HCT116 (cell line): ENCODE data around the gene PSMB9.

Experiments
- ATF3 ChIP-seq: IDR thresholded peaks from 2 replicates; pipeline ENCODE4 v1.6.1; 2012
- CTCF ChIP-seq, 3 experiments: fragments of 200-600 bp in 1 of 3; sonication (generic) in 1 of 3; IDR thresholded peaks in 2 of 3; conservative IDR thresholded peaks in 1 of 3; 2 replicates each; pipeline ENCODE4 v1.5.1; 2012 to 2017; ENCODE audit warnings: low read depth in 2 of 3, low read length in 2 of 3, antibody characterized with exemption in 1 of 3, borderline replicate concordance in 1 of 3, control low read depth in 1 of 3, mild to moderate bottlenecking in 1 of 3, mixed read lengths in 1 of 3, mixed run types in 1 of 3, moderate library complexity in 1 of 3; ENCODE audit not compliant: insufficient read depth in 1 of 3
- EGR1 ChIP-seq: IDR thresholded peaks from 2 replicates; pipeline ENCODE4 v1.6.1; 2012; ENCODE audit warnings: low read depth
- EZH2 ChIP-seq: fragments of 200-600 bp; sonication (generic); IDR thresholded peaks from 2 replicates; pipeline ENCODE4 v1.6.1; 2017; ENCODE audit warnings: antibody characterized with exemption, mixed run types
- JUND ChIP-seq: IDR thresholded peaks from 2 replicates; pipeline ENCODE4 v1.6.1; 2012
- MAX ChIP-seq: IDR thresholded peaks from 2 replicates; pipeline ENCODE4 v1.6.1; 2012
- POLR2A ChIP-seq: IDR thresholded peaks from 2 replicates; pipeline ENCODE4 v1.7.0; 2011; ENCODE audit warnings: borderline replicate concordance; ENCODE audit not compliant: insufficient read depth, insufficient read length; ENCODE audit errors: extremely low read depth
- POLR2AphosphoS5 ChIP-seq: IDR thresholded peaks from 2 replicates; pipeline ENCODE4 v1.6.1; 2011; ENCODE audit warnings: mild to moderate bottlenecking, low read depth, low read length, moderate library complexity
- TCF7L2 ChIP-seq: IDR thresholded peaks from 2 replicates; pipeline ENCODE4 v1.7.0; 2011; ENCODE audit warnings: borderline replicate concordance, inconsistent platforms; ENCODE audit not compliant: insufficient read depth, insufficient read length; ENCODE audit errors: extremely low read depth
- YY1 ChIP-seq: IDR thresholded peaks from 2 replicates; pipeline ENCODE4 v1.6.1; 2011; ENCODE audit warnings: low read length, low read depth, moderate library complexity, mild to moderate bottlenecking; ENCODE audit not compliant: insufficient replicate concordance; ENCODE audit errors: extremely low read depth
- ZBTB33 ChIP-seq: IDR thresholded peaks from 2 replicates; pipeline ENCODE4 v1.6.1; 2011; ENCODE audit warnings: mild to moderate bottlenecking, low read length, moderate library complexity; ENCODE audit not compliant: insufficient replicate concordance; ENCODE audit errors: extremely low read depth
- ZFX ChIP-seq: fragments of 450-650 bp; IDR thresholded peaks from 2 replicates; pipeline ENCODE4 v1.6.1; 2017

- TF ChIP-seq CTCF (IDR thresholded peaks at IDR 0.05 in 2 of 3, conservative IDR thresholded peaks at IDR 0.05 in 1 of 3; ENCODE audit: borderline replicate concordance in 1 of 3, insufficient read depth in 1 of 3, low read depth in 2 of 3, low read length in 2 of 3) (peak; percentile 82 to 94 (median 93)), ATF3 (no peak), POLR2A (no peak), ZBTB33 (no peak), EZH2 (no peak), POLR2AphosphoS5 (no peak), TCF7L2 (no peak), JUND (no peak), EGR1 (0 out of 2 replicates have a peak, but pooled peaks have one; percentile 17), MAX (no peak), ZFX (no peak), YY1 (no peak)
Measured at GRCh38 chr6:32868257-32868788, 14.3 kb downstream of the PSMB9 start.
